Measurements from ENCODE around the gene RPL35. TPM values are rescaled to one million over a fixed set of nuclear protein-coding genes. Genes with fewer than 3 reads are reported as not detected.
A peak's percentile ranks its signal among the peaks of the same experiment; 100 is the strongest.

The RPL35 gene
- total RNA-seq, 1 donor from 2014 or later, result 706 TPM

- no peak for DNase-seq (ENCODE audit: low spot score)
- TF ChIP-seq CTCF (IDR thresholded peaks at IDR 0.05), result no peak
- H3K27ac Mint-ChIP-seq (ENCODE audit: unreplicated experiment), result peak overlapping the region; percentile 93
- no peak overlapping the region for H3K4me3 Mint-ChIP-seq (ENCODE audit: unreplicated experiment)
- H3K9me3 Mint-ChIP-seq (ENCODE audit: low read depth), result no peaks in the 10 kb centered on the region
- no peaks in the 10 kb centered on the region for H3K27me3 Mint-ChIP-seq (ENCODE audit: low read depth)
- H3K36me3 Mint-ChIP-seq (ENCODE audit: low read depth), result no peaks in the 10 kb centered on the region
- peaks cover 36% of the 10 kb centered on the region for H3K4me1 Mint-ChIP-seq (ENCODE audit: low read depth)
Observed at GRCh38 chr9:124835026-124835557, 26.7 kb downstream of the RPL35 start.

- Mint-ChIP-seq H3K4me1 (ENCODE audit: low read depth) (peaks cover 34% of the 10 kb centered on the region), H3K27ac (ENCODE audit: unreplicated experiment) (peak overlapping the region; percentile 93), H3K27me3 (ENCODE audit: low read depth) (no peaks in the 10 kb centered on the region), H3K36me3 (ENCODE audit: low read depth) (no peaks in the 10 kb centered on the region), H3K9me3 (ENCODE audit: low read depth) (no peaks in the 10 kb centered on the region), H3K4me3 (ENCODE audit: unreplicated experiment) (no peak overlapping the region)
- DNase-seq (ENCODE audit: low spot score), result no peak
- no peak for TF ChIP-seq CTCF (IDR thresholded peaks at IDR 0.05)
Observed at GRCh38 chr9:124834591-124834990, 27.2 kb downstream of the RPL35 start.

- no peak for DNase-seq (ENCODE audit: low spot score)
- no peak for TF ChIP-seq CTCF (IDR thresholded peaks at IDR 0.05)
- no peaks in the 10 kb centered on the region for H3K36me3 Mint-ChIP-seq (ENCODE audit: low read depth)
- H3K4me3 Mint-ChIP-seq (ENCODE audit: unreplicated experiment), result no peak overlapping the region
- no peaks in the 10 kb centered on the region for H3K9me3 Mint-ChIP-seq (ENCODE audit: low read depth)
- no peaks in the 10 kb centered on the region for H3K27me3 Mint-ChIP-seq (ENCODE audit: low read depth)
- H3K27ac Mint-ChIP-seq (ENCODE audit: unreplicated experiment), result peak overlapping the region; percentile 74
- H3K4me1 Mint-ChIP-seq (ENCODE audit: low read depth), result peaks cover 38% of the 10 kb centered on the region
Observed at GRCh38 chr9:124831642-124832364, 30.0 kb downstream of the RPL35 start.

- H3K4me3 Mint-ChIP-seq (ENCODE audit: unreplicated experiment), result no peak overlapping the region
- no peak for TF ChIP-seq CTCF (IDR thresholded peaks at IDR 0.05)
- peaks cover 34% of the 10 kb centered on the region for H3K4me1 Mint-ChIP-seq (ENCODE audit: low read depth)
- H3K27me3 Mint-ChIP-seq (ENCODE audit: low read depth), result no peaks in the 10 kb centered on the region
- H3K27ac Mint-ChIP-seq (ENCODE audit: unreplicated experiment), result no peak overlapping the region
- H3K36me3 Mint-ChIP-seq (ENCODE audit: low read depth), result peaks cover 2% of the 10 kb centered on the region
- DNase-seq (ENCODE audit: low spot score), result no peak
- H3K9me3 Mint-ChIP-seq (ENCODE audit: low read depth), result peaks cover 4% of the 10 kb centered on the region
Observed at GRCh38 chr9:124830593-124830992, 31.2 kb downstream of the RPL35 start.

GRCh38 chr9:124829334-124829669, 32.5 kb downstream of the RPL35 start:
- TF ChIP-seq CTCF (IDR thresholded peaks at IDR 0.05), result no peak
- H3K4me3 Mint-ChIP-seq (ENCODE audit: unreplicated experiment), result no peak overlapping the region
- no peak for DNase-seq (ENCODE audit: low spot score)
- H3K27ac Mint-ChIP-seq (ENCODE audit: unreplicated experiment), result no peak overlapping the region
- peaks cover 6% of the 10 kb centered on the region for H3K9me3 Mint-ChIP-seq (ENCODE audit: low read depth)
- peaks cover 21% of the 10 kb centered on the region for H3K4me1 Mint-ChIP-seq (ENCODE audit: low read depth)
- peaks cover 2% of the 10 kb centered on the region for H3K36me3 Mint-ChIP-seq (ENCODE audit: low read depth)
- H3K27me3 Mint-ChIP-seq (ENCODE audit: low read depth), result no peaks in the 10 kb centered on the region
